HepG2 (cell line): ENCODE measurements around the gene PDGFB. TPM values are rescaled to one million over a fixed set of nuclear protein-coding genes. Genes with fewer than 3 reads are reported as not detected.

ENCODE experiments used
- BRD4 ChIP-seq: sonication (generic); formaldehyde crosslinking; IDR thresholded peaks from 2 replicates; pipeline ENCODE4 v1.4.0; 2020; ENCODE audit warnings: missing genetic modification reagents
- DNMT1 ChIP-seq: sonication (generic); formaldehyde crosslinking; IDR thresholded peaks from 2 replicates; pipeline ENCODE4 v1.5.1; 2020; ENCODE audit warnings: mild to moderate bottlenecking, missing genetic modification reagents
- HMGXB3 ChIP-seq: sonication (generic); formaldehyde crosslinking; IDR thresholded peaks from 2 replicates; pipeline ENCODE4 v1.4.0; 2020; ENCODE audit warnings: missing genetic modification reagents, borderline replicate concordance
- IKZF4 ChIP-seq: sonication (generic); formaldehyde crosslinking; IDR thresholded peaks from 2 replicates; pipeline ENCODE4 v1.5.1; 2020; ENCODE audit warnings: borderline replicate concordance, mild to moderate bottlenecking, low read depth, missing genetic modification reagents; ENCODE audit errors: not compliant biosample characterization
- KDM2A ChIP-seq: sonication (generic); formaldehyde crosslinking; IDR thresholded peaks from 2 replicates; pipeline ENCODE4 v1.4.0; 2020; ENCODE audit warnings: low read depth, missing genetic modification reagents, borderline replicate concordance
- NFKBIZ ChIP-seq: IDR thresholded peaks from 2 replicates; pipeline ENCODE4 v1.6.1; 2018; ENCODE audit warnings: missing genetic modification reagents, missing compliant biosample characterization
- PHF5A ChIP-seq: IDR thresholded peaks from one replicate; pipeline ENCODE4 v1.6.1; 2018; ENCODE audit warnings: low read depth, missing genetic modification reagents; ENCODE audit not compliant: unreplicated experiment
- POLR2AphosphoS5 ChIP-seq: IDR thresholded peaks from 2 replicates; pipeline ENCODE4 v1.6.1; 2012; ENCODE audit warnings: low read depth, low read length
- RCOR2 ChIP-seq: IDR thresholded peaks from 2 replicates; pipeline ENCODE4 v1.6.1; 2016; ENCODE audit warnings: missing biosample characterization, missing genetic modification reagents
- SIN3A ChIP-seq: IDR thresholded peaks from 2 replicates; pipeline ENCODE4 v1.6.1; 2011; ENCODE audit warnings: low read depth, mild to moderate bottlenecking, control low read depth, low read length, borderline replicate concordance
- SRSF1 ChIP-seq: fragments of 200-400 bp; formaldehyde crosslinking; optimal IDR thresholded peaks from 2 replicates; pipeline ENCODE3; 2017; ENCODE audit warnings: mild to moderate bottlenecking, low read depth, low read length, moderate library complexity
- ZBTB37 ChIP-seq: sonication (generic); formaldehyde crosslinking; IDR thresholded peaks from 2 replicates; pipeline ENCODE4 v1.4.0; 2020; ENCODE audit warnings: mild to moderate bottlenecking, missing genetic modification reagents
- ZNF44 ChIP-seq: sonication (generic); formaldehyde crosslinking; IDR thresholded peaks from 2 replicates; pipeline ENCODE4 v1.5.1; 2020; ENCODE audit warnings: mild to moderate bottlenecking, missing genetic modification reagents
- ZNF543 ChIP-seq: sonication (generic); formaldehyde crosslinking; IDR thresholded peaks from 2 replicates; pipeline ENCODE4 v1.4.0; 2020; ENCODE audit warnings: mild to moderate bottlenecking, missing genetic modification reagents
- ZNF563 ChIP-seq: sonication (generic); formaldehyde crosslinking; IDR thresholded peaks from 2 replicates; pipeline ENCODE4 v1.8.0; 2022; ENCODE audit warnings: mild to moderate bottlenecking, moderate library complexity, missing genetic modification reagents
- ZNF564 ChIP-seq: sonication (generic); formaldehyde crosslinking; IDR thresholded peaks from 2 replicates; pipeline ENCODE4 v1.8.1; 2023; ENCODE audit warnings: mild to moderate bottlenecking, missing genetic modification reagents
- polyA plus RNA-seq, 8 experiments: library from polyadenylated mRNA; depleted of rRNA in 3 of 8; stranded (reverse) in 7 of 8; unstranded in 1 of 8; fragments of >200 nt; fragmentation: Illumina TruSeq in 4 of 8; extraction: Trizol in 4 of 8; gene quantifications; 2 replicates each; pipeline versions ENCODE4 v1.2.1 to v1.2.3, GENCODE V29; 2011 to 2016; ENCODE audit warnings: low read depth in 4 of 8, missing spikeins in 1 of 8, mixed read lengths in 1 of 8; ENCODE audit not compliant: insufficient read depth in 1 of 8
- total RNA-seq, 5 experiments: library from RNA; depleted of rRNA; stranded (reverse); fragments of >200 nt; fragmentation: Illumina TruSeq; extraction: Trizol; gene quantifications; 2 replicates each; pipeline ENCODE4 v1.2.3, GENCODE V29; 2016; ENCODE audit warnings: low read depth in 1 of 5
- TF ChIP-seq, protein P1 (sequence below), 2 experiments: sonication (generic) in 1 of 2; formaldehyde crosslinking in 1 of 2; IDR thresholded peaks; 2 replicates each; pipeline versions ENCODE4 v1.6.1 to v1.9.0; 2014 to 2022; ENCODE audit warnings: antibody characterized with exemption in 1 of 2, borderline replicate concordance in 1 of 2, inconsistent platforms in 1 of 2, low read depth in 1 of 2, missing genetic modification reagents in 1 of 2

The PDGFB gene
- total and polyA plus RNA-seq, 2 of the 13 experiments (the other 11 are each of a cell fraction or from before 2014, with no cell fraction given), result 1.4 to 10.1 TPM

DNA sequence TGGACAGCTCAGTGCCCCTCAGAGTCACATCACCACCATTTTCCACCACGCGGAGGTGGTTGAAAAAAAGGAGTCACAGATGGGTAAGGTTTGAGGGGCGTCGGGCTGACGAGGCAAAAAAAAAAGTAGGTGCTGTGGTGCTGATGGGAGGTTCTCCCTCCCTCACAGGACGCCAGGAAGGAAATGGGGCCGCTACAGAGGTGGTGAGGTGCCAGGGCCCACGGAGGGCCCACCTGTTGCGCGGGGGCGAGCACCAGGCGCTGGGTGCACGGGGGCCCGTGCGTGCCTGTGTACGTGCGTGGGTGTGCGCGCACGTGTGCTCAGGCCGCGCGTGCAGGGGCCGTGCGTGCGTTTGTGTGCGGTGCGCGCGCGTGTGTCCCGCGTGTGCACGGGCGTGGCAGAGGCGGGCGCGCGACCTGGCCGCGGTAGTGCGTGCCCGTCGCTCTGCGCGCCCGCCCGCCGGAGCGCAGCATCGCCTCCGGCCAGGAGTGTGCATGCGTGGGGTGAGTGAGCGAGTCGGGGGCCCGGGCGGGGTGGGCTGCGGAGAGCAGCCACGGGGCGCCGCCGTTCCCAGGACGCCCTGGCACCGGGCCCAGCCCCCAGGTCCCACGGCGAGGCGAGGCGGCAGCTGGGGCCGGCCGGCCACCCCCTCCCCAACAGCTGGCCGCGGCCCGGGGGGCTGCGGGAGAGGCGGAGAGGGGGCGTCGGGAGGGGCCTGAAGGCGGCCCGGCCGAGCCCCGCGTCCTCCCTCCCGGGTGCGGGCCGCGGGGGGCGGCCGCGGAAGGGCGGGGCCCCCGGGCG lies 2.8 kb downstream of the PDGFB start (continued):
- TF ChIP-seq, protein P1, sequence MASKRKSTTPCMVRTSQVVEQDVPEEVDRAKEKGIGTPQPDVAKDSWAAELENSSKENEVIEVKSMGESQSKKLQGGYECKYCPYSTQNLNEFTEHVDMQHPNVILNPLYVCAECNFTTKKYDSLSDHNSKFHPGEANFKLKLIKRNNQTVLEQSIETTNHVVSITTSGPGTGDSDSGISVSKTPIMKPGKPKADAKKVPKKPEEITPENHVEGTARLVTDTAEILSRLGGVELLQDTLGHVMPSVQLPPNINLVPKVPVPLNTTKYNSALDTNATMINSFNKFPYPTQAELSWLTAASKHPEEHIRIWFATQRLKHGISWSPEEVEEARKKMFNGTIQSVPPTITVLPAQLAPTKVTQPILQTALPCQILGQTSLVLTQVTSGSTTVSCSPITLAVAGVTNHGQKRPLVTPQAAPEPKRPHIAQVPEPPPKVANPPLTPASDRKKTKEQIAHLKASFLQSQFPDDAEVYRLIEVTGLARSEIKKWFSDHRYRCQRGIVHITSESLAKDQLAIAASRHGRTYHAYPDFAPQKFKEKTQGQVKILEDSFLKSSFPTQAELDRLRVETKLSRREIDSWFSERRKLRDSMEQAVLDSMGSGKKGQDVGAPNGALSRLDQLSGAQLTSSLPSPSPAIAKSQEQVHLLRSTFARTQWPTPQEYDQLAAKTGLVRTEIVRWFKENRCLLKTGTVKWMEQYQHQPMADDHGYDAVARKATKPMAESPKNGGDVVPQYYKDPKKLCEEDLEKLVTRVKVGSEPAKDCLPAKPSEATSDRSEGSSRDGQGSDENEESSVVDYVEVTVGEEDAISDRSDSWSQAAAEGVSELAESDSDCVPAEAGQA (IDR thresholded peaks at IDR 0.05; ENCODE audit: low read depth), result no peak
- TF ChIP-seq, protein P1 (CRISPR knock-in tag; IDR thresholded peaks at IDR 0.05; ENCODE audit: borderline replicate concordance), result no peak
- TF ChIP-seq PHF5A (CRISPR knock-in tag), result no peak
- TF ChIP-seq RCOR2 (CRISPR knock-in tag), result no peak
- TF ChIP-seq ZNF564 (CRISPR knock-in tag), result no peak
- TF ChIP-seq ZNF543 (CRISPR knock-in tag), result no peak
- 0 out of 2 replicates have a peak, but pooled peaks have one; percentile 45 for TF ChIP-seq DNMT1 (CRISPR knock-in tag)
- no peak for TF ChIP-seq ZNF44 (CRISPR knock-in tag)
- TF ChIP-seq BRD4 (CRISPR knock-in tag), result 0 out of 2 replicates have a peak, but pooled peaks have one; percentile 37
- TF ChIP-seq ZNF563, result peak; percentile 47; the same call in 1 of the 2 replicates
- peak; percentile 30 for TF ChIP-seq SRSF1
- no peak for TF ChIP-seq HMGXB3 (CRISPR knock-in tag)
- no peak for TF ChIP-seq NFKBIZ (CRISPR knock-in tag)
- peak; percentile 28 for TF ChIP-seq IKZF4 (CRISPR knock-in tag)
- TF ChIP-seq KDM2A (CRISPR knock-in tag), result no peak
- TF ChIP-seq ZBTB37 (CRISPR knock-in tag), result no peak
- 0 out of 2 replicates have a peak, but pooled peaks have one; percentile 2 for TF ChIP-seq POLR2AphosphoS5
- TF ChIP-seq SIN3A, result no peak
